Mesendoderm (in vitro differentiated cells): Measurements from ENCODE around the gene SRSF7.
A peak's percentile ranks its signal among the peaks of the same experiment; 100 is the strongest.

Experiments used
- DNase-seq: peaks from one replicate; pipeline ENCODE4 v3.0.0; 2013
- H2AK5ac ChIP-seq: 2 replicates; pipeline ENCODE4 v1.6.1; 2013; ENCODE audit warnings: low read length, inconsistent platforms
- H2BK120ac ChIP-seq: 2 replicates; pipeline ENCODE4 v1.6.1; 2013; ENCODE audit warnings: low read depth, mild to moderate bottlenecking, low read length, moderate library complexity, mixed read lengths
- H2BK15ac ChIP-seq: replicated peaks from 2 replicates; pipeline ENCODE4 v1.6.1; 2013; ENCODE audit warnings: low read depth, mild to moderate bottlenecking, moderate library complexity
- H2BK5ac ChIP-seq: 2 replicates; pipeline ENCODE4 v1.6.1; 2013; ENCODE audit warnings: low read length, inconsistent platforms
- H3K18ac ChIP-seq: 2 replicates; pipeline ENCODE4 v1.6.1; 2013; ENCODE audit warnings: mild to moderate bottlenecking, low read length, mixed read lengths
- H3K23ac ChIP-seq: one replicate; pipeline ENCODE4 v1.6.1; 2013; ENCODE audit warnings: low read length
- H3K27ac ChIP-seq: 2 replicates; pipeline ENCODE4 v1.5.1; 2013; ENCODE audit warnings: low read depth, mild to moderate bottlenecking, inconsistent platforms, low read length, moderate library complexity
- H3K27me3 ChIP-seq: 2 replicates; pipeline ENCODE4 v1.6.1; 2013; ENCODE audit warnings: low read length, control low read depth, mild to moderate bottlenecking, inconsistent platforms; ENCODE audit not compliant: insufficient read depth, poor library complexity
- H3K36me3 ChIP-seq: 2 replicates; pipeline ENCODE4 v1.6.1; 2013; ENCODE audit warnings: low read length, inconsistent platforms; ENCODE audit not compliant: control insufficient read depth, insufficient read depth
- H3K4ac ChIP-seq: one replicate; pipeline ENCODE4 v1.6.1; 2013; ENCODE audit warnings: low read depth, mild to moderate bottlenecking, low read length, moderate library complexity
- H3K4me1 ChIP-seq: 2 replicates; pipeline ENCODE4 v1.6.1; 2013; ENCODE audit warnings: low read depth, low read length, inconsistent platforms; ENCODE audit not compliant: control insufficient read depth
- H3K4me2 ChIP-seq: 2 replicates; pipeline ENCODE4 v1.6.1; 2013; ENCODE audit warnings: low read length
- H3K4me3 ChIP-seq: 2 replicates; pipeline ENCODE4 v1.5.1; 2013; ENCODE audit warnings: mild to moderate bottlenecking, low read length
- H3K56ac ChIP-seq: one replicate; pipeline ENCODE4 v1.6.1; 2013; ENCODE audit warnings: low read length
- H3K79me1 ChIP-seq: 2 replicates; pipeline ENCODE4 v1.6.1; 2013; ENCODE audit warnings: low read length, inconsistent platforms
- H3K79me2 ChIP-seq: 2 replicates; pipeline ENCODE4 v1.6.1; 2013; ENCODE audit warnings: mild to moderate bottlenecking, low read length; ENCODE audit not compliant: control insufficient read depth, insufficient read depth
- H3K9ac ChIP-seq: 2 replicates; pipeline ENCODE4 v1.6.1; 2013; ENCODE audit warnings: low read length, inconsistent platforms
- H4K5ac ChIP-seq: one replicate; pipeline ENCODE4 v1.6.1; 2013; ENCODE audit warnings: low read length
- H4K8ac ChIP-seq: one replicate; pipeline ENCODE4 v1.6.1; 2013; ENCODE audit warnings: low read depth, mild to moderate bottlenecking, control low read depth, low read length, moderate library complexity
- WGBS: extraction: QIAGEN DNeasy Blood & Tissue Kit; methylation state at CpG from one replicate; pipeline ENCODE4 v1.1.7; 2013; ENCODE audit warnings: low lambda C conversion rate, missing lambda C conversion rate; ENCODE audit not compliant: insufficient coverage; ENCODE audit errors: extremely low coverage; 5-methylcytosine and 5-hydroxymethylcytosine counted together

SRSF7 gene

GRCh38 chr2:38754049-38754448 lies 2.9 kb upstream of the SRSF7 start:
- Histone ChIP-seq H3K4me1 (no peaks in the 10 kb centered on the region), H3K79me1 (peaks cover 2% of the 10 kb centered on the region), H2BK5ac (no peak overlapping the region), H2AK5ac (no peak overlapping the region), H3K23ac (no peak overlapping the region), H4K8ac (no peak overlapping the region), H3K18ac (no peak overlapping the region), H3K27me3 (no peaks in the 10 kb centered on the region), H2BK120ac (no peak overlapping the region), H3K27ac (no peak overlapping the region), H3K79me2 (peaks cover 20% of the 10 kb centered on the region), H3K4me3 (no peak overlapping the region), H3K56ac (no peak overlapping the region), H3K36me3 (no peaks in the 10 kb centered on the region), H3K9ac (no peak overlapping the region), H2BK15ac (no peak overlapping the region), H3K4me2 (no peak overlapping the region), H3K4ac (no peak overlapping the region), H4K5ac (no peak overlapping the region)
- no peak for DNase-seq

GRCh38 chr2:38751596-38752410 lies 642 bp upstream of the SRSF7 start:
- no peak overlapping the region for H3K4ac ChIP-seq
- H2BK15ac ChIP-seq: no peak overlapping the region
- peak overlapping the region; percentile 64 for H3K27ac ChIP-seq
- no peaks in the 10 kb centered on the region for H3K27me3 ChIP-seq
- WGBS: no CpG with 5 or more reads among the region's 18 CpGs
- H3K79me1 ChIP-seq: peaks cover 2% of the 10 kb centered on the region
- peak overlapping the region; percentile 47 for H4K5ac ChIP-seq
- H2BK120ac ChIP-seq: no peak overlapping the region
- H3K9ac ChIP-seq: peak overlapping the region; percentile 93
- DNase-seq: peak; percentile 80
- H3K79me2 ChIP-seq: peaks cover 37% of the 10 kb centered on the region
- H3K18ac ChIP-seq: peak overlapping the region; percentile 11
- peak overlapping the region; percentile 93 for H3K56ac ChIP-seq
- H3K4me2 ChIP-seq: peak overlapping the region; percentile 92
- H3K4me3 ChIP-seq: peak overlapping the region; percentile 51
- H3K23ac ChIP-seq: no peak overlapping the region
- H3K4me1 ChIP-seq: no peaks in the 10 kb centered on the region
- peaks cover 13% of the 10 kb centered on the region for H3K36me3 ChIP-seq
- no peak overlapping the region for H2AK5ac ChIP-seq
- peak overlapping the region; percentile 69 for H2BK5ac ChIP-seq
- H4K8ac ChIP-seq: no peak overlapping the region

- H2AK5ac ChIP-seq: peak overlapping the region; percentile 93
- peak overlapping the region; percentile 95 for H3K18ac ChIP-seq
- H3K27me3 ChIP-seq: no peaks in the 10 kb centered on the region
- H3K4me2 ChIP-seq: peak overlapping the region; percentile 93
- H3K23ac ChIP-seq: peak overlapping the region; percentile 68
- H3K79me2 ChIP-seq: peaks cover 45% of the 10 kb centered on the region
- peak overlapping the region; percentile 77 for H3K27ac ChIP-seq
- H3K9ac ChIP-seq: peak overlapping the region; percentile 100
- WGBS: no CpG with 5 or more reads among the region's 59 CpGs
- H3K79me1 ChIP-seq: peaks cover 2% of the 10 kb centered on the region
- peak overlapping the region; percentile 100 for H3K56ac ChIP-seq
- peaks cover 13% of the 10 kb centered on the region for H3K36me3 ChIP-seq
- H2BK5ac ChIP-seq: peak overlapping the region; percentile 91
- no peaks in the 10 kb centered on the region for H3K4me1 ChIP-seq
- H2BK120ac ChIP-seq: peak overlapping the region; percentile 9
- no peak for DNase-seq
- peak overlapping the region; percentile 88 for H3K4ac ChIP-seq
- peak overlapping the region; percentile 100 for H3K4me3 ChIP-seq
- H2BK15ac ChIP-seq: no peak overlapping the region
- no peak overlapping the region for H4K5ac ChIP-seq
- no peak overlapping the region for H4K8ac ChIP-seq
Measured at GRCh38 chr2:38750011-38750890, 910 bp downstream of the SRSF7 start.

- H3K27ac ChIP-seq: no peak overlapping the region
- no peak for DNase-seq
- peaks cover 15% of the 10 kb centered on the region for H3K36me3 ChIP-seq
- peak overlapping the region; percentile 100 for H3K9ac ChIP-seq
- H3K23ac ChIP-seq: no peak overlapping the region
- H3K56ac ChIP-seq: peak overlapping the region; percentile 100
- H3K4me2 ChIP-seq: peak overlapping the region; percentile 93
- H3K4ac ChIP-seq: no peak overlapping the region
- H2BK5ac ChIP-seq: no peak overlapping the region
- no peak overlapping the region for H2BK120ac ChIP-seq
- peaks cover 2% of the 10 kb centered on the region for H3K79me1 ChIP-seq
- WGBS: 100% methylated on average over 3 of the region's 26 CpGs
- H4K5ac ChIP-seq: no peak overlapping the region
- H3K27me3 ChIP-seq: no peaks in the 10 kb centered on the region
- H3K4me1 ChIP-seq: no peaks in the 10 kb centered on the region
- H3K18ac ChIP-seq: no peak overlapping the region
- H2BK15ac ChIP-seq: no peak overlapping the region
- H3K79me2 ChIP-seq: peaks cover 51% of the 10 kb centered on the region
- no peak overlapping the region for H2AK5ac ChIP-seq
- H4K8ac ChIP-seq: no peak overlapping the region
- peak overlapping the region; percentile 100 for H3K4me3 ChIP-seq
Measured at GRCh38 chr2:38748943-38749804, 2.0 kb downstream of the SRSF7 start.

GRCh38 chr2:38748391-38748790 lies 2.8 kb downstream of the SRSF7 start:
- Histone ChIP-seq H2BK15ac (no peak overlapping the region), H2AK5ac (no peak overlapping the region), H3K9ac (peak overlapping the region; percentile 34), H3K18ac (no peak overlapping the region), H3K36me3 (peaks cover 15% of the 10 kb centered on the region), H3K23ac (no peak overlapping the region), H4K5ac (no peak overlapping the region), H3K4me3 (no peak overlapping the region), H3K4me1 (no peaks in the 10 kb centered on the region), H3K56ac (peak overlapping the region; percentile 39), H2BK5ac (no peak overlapping the region), H3K27me3 (no peaks in the 10 kb centered on the region), H3K79me2 (peaks cover 53% of the 10 kb centered on the region), H3K27ac (no peak overlapping the region), H3K4me2 (no peak overlapping the region), H3K4ac (no peak overlapping the region), H4K8ac (peak overlapping the region; percentile 15), H3K79me1 (peaks cover 2% of the 10 kb centered on the region), H2BK120ac (no peak overlapping the region)
- WGBS: no CpG with 5 or more reads among the region's 9 CpGs
- no peak for DNase-seq
